Measurements from ENCODE around the gene KIR2DL1.
"Not testable (repeated sequence)": the region's sequence is repeated elsewhere in the genome, so short reads cannot be mapped to it uniquely, and the experiment has no call there.

KIR2DL1 gene

DNA sequence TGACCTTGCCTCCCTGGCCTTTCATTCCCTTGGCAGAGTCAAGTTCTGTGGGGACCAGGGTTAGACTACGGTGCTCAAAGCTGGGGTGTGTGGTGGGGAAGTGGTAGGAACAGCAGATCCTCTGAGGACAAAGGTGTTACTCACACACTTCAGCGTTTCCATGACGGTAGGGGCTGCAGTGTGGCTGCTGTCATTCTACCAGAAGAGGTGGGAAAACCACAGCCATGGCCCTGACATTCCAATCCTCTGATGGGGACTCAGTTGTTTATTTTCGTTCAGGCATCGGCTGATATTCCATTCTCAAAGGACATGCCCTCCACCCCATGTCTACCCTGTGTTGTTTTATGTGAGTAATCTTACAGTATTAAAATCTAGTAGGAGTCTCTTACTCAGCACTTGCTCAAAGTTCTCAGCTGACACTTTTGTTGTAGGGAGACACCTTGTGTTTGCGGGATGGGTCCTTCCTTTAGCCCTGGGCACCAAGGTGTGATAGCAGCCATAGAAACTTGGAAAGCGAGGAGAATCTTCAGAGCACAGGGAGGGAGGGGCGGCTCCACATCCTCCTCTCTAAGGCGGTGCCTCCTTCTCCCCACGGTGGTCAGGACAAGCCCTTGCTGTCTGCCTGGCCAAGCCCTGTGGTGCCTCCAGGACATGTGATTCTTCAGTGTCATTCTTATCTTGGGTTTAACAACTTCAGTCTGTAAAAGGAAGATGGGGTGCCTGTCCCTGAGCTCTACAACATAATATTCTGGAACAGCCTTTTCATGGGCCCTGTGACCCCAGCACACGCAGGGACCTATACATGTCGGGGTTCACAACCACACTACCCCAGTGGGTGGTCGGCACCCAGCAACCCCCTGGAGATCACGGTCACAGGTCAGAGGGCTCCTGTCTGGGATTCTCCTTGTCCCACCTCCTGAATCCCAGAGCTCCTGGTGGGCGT is 1.7 kb downstream of the KIR2DL1 start:
- peak in 1 of 2 donors; percentile 4 for DNase-seq (ENCODE audit: low read depth in 2 of 2)

DNA sequence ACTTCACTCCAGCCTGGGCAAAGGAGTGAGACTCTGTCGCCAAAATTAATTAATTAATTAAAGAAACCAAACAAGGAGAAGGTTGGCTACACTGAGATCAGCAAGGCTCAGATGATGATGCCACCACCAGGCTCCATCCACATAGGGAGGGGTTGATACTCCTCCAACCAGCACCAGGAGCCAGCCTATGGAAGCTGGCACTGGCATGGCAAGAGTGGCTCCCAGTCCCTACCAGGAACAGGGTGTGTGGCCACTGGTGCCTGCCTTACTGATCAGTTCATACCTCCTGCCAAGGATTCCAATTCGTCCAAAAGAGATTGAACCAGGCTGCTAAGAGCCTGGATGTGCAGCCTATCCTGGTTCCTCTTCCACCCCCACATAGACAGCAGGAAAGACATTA is 3.1 kb downstream of the KIR2DL1 start:
- DNase-seq (ENCODE audit: low read depth in 2 of 2) = not testable (repeated sequence)

DNA sequence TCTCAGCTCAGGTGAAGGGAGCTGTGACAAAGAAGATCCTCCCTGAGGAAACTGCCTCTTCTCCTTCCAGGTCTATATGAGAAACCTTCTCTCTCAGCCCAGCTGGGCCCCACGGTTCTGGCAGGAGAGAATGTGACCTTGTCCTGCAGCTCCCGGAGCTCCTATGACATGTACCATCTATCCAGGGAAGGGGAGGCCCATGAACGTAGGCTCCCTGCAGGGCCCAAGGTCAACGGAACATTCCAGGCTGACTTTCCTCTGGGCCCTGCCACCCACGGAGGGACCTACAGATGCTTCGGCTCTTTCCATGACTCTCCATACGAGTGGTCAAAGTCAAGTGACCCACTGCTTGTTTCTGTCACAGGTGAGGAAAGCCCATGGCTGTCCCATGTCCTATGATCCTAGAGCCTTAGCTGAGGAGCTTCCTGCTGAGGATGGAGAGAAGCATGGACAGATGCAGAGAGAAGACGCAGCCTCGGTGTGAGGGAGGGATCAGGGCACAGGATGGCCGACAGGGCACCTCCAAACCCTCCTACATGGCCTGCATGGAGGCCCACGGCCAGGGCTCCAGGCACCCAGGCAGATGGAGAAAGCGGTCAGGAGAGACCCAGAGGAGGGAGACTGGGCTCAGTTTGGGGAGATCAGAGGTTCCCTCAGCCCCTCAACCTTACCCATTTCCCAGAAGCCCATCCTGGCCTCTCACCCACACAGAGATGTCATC is 5.7 kb downstream of the KIR2DL1 start:
- DNase-seq (ENCODE audit: low read depth in 2 of 2) = not testable (repeated sequence)

DNA sequence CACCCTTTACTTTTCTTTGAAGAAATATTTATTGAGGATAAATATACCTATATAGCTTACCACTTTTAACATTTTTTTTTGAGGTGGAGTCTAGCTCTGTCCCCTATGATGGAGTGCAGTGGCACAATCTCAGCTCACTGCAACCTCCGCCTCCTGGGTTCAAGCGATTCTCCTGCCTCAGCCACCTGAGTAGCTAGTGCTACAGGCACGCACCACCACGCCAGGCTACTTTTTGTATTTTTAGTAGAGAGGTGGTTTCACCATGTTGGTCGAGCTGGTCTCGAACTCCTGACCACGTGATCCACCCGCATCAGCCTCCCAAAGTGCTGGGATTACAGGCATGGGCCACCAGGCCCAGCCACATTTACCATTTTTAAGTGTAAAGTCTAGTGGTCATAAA is 6.2 kb downstream of the KIR2DL1 start:
- DNase-seq (ENCODE audit: low read depth in 2 of 2) = not testable (repeated sequence)

- not testable (repeated sequence) for DNase-seq (ENCODE audit: low read depth in 2 of 2)
These were observed 8.3 kb downstream of the KIR2DL1 start for GRCh38 chr19:54777851-54778250.

DNA sequence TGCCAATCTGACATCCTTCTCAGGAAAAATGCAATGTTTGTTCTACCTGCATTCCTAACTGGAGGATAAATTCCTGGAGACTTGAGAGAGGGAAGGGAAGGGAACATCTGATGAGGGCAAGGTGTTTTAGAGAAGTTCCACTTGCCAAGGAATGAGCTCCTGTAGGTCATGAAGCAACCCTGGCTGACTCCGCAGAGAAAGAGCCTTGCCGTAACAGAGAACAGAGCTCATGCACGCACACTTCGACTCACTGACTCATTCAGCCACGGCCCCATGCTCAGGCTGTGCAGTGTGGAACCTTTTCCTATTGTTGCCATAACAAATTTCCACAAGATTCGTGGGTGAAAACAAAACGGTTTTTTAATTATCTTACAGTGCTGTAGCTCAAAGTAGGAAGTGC is 9.3 kb downstream of the KIR2DL1 start:
- not testable (repeated sequence) for DNase-seq (ENCODE audit: low read depth in 2 of 2)

DNA sequence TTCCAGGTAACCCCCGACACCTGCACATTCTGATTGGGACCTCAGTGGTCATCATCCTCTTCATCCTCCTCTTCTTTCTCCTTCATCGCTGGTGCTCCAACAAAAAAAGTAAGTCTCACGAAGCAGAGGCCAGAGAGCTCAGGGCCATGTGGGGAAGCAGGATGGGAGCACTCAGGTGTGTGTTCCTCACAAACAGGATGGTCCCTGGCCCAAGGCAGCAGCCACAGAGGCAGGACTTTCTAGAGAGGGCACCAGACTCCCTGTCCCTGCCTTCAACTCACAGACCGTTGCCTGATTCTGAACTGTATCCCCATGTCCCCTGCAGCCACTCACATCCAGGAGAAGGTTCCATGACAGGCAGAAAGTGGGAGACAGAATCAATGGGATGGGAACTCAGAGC is 13.3 kb downstream of the KIR2DL1 start:
- DNase-seq (ENCODE audit: low read depth in 2 of 2) = not testable (repeated sequence)

- not testable (repeated sequence) for DNase-seq (ENCODE audit: low read depth in 2 of 2)
These were observed 16.6 kb downstream of the KIR2DL1 start for GRCh38 chr19:54786091-54786723.

DNA sequence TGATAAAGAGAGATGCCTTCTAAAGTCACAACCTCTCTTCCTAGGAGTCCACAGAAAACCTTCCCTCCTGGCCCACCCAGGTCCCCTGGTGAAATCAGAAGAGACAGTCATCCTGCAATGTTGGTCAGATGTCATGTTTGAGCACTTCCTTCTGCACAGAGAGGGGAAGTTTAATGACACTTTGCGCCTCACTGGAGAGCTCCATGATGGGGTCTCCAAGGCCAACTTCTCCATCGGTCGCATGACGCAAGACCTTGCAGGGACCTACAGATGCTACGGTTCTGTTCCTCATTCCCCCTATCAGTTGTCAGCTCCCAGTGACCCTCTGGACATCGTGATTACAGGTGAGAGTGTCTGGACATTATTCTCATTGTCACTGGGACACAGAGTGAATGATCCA is 18.6 kb downstream of the KIR2DL1 start:
- not testable (repeated sequence) for DNase-seq (ENCODE audit: low read depth in 2 of 2)

DNA sequence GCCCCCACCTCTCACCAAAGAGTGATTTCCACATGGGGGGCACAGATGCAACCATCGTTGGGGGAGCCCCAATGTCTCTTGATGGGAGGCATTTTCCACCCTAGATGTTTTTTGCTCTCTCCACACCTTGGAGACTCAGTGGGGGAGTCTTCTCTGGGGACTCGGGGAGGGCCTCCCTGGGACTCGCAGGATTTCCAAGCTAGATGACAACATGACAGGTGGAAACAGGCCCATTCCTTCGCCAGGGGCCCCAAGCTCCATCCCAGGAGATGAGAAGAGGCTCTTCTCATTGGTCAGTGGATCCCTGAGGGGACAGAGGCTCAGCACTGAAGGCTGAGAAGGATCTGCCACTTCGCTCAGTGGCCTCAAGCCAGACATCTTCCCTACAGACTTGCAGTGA is 21.1 kb downstream of the KIR2DL1 start:
- no peak for DNase-seq (ENCODE audit: low read depth in 2 of 2)

DNA sequence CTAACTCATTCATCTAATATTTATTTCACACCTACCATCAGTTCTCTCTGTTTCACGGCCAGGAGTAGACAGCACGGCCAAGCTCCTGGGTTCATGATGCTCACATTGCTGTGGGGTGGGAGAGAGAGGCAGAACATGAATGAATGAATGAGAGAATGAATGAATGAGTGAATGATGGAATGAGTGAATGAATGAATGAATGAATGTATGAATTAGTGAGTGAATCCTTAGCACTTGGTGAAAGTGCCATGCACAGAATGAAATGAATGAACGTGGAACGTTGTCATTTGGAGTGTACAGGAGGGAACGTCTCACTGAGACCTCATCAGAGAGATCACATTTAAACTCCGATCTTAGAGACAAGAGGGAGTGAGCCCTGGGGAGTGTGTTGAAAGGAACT is 21.9 kb downstream of the KIR2DL1 start:
- DNase-seq (ENCODE audit: low read depth in 2 of 2) = no peak

GRCh38 chr19:54792814-54793213 is 23.2 kb downstream of the KIR2DL1 start:
- no peak for DNase-seq (ENCODE audit: low read depth in 2 of 2)

DNA sequence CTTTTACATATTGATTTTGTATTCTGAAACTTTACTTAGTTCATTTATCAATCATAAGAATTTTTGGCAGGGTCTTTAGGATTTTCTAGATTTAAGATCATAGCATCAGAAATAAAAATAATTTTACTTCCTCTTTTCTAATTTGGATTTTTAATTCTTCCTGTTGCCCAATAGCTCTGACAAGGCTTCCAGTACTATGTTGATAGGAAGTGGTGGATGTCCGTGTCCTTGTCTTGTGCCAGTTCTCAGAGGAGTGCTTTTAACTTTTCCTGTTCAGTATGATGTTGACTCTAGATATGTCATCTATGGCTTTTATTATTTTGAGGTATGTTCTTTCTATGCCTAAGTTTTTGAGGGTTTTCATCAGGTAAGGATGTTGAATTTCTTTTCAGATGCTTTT is 26.2 kb downstream of the KIR2DL1 start:
- DNase-seq (ENCODE audit: low read depth in 2 of 2) = no peak

- DNase-seq (ENCODE audit: low read depth in 2 of 2) = peak; percentile 7 to 23
These were observed 33.8 kb downstream of the KIR2DL1 start, which contains the start of gene KIR2DL4 for GRCh38 chr19:54803410-54803809. KIR2DL4 (plus strand) TSS chr19:54803610; CDS start chr19:54803652, 42 bp downstream.

DNA sequence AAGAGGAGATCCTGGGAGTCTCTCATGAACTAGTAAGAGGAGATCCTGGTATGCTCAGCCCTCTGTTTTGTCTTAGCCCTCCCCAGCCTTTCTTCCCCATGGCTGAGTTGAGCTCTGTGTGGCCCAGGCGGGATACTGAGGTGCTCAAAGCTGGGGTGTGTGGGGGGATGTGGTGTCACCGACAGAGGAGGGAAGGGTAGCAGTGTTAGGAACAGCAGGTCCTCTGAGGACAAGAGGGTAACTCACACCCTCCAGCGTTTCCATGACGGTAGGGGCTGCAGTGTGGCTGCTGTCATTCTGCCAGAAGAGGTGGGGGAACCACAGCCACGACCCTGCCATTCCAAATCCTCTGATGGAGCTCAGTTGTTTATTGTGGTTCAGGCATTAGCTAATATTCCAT is 34.5 kb downstream of the KIR2DL1 start:
- DNase-seq (ENCODE audit: low read depth in 2 of 2) = no peak

GRCh38 chr19:54804571-54804970 is 35.0 kb downstream of the KIR2DL1 start:
- no peak for DNase-seq (ENCODE audit: low read depth in 2 of 2)

DNA sequence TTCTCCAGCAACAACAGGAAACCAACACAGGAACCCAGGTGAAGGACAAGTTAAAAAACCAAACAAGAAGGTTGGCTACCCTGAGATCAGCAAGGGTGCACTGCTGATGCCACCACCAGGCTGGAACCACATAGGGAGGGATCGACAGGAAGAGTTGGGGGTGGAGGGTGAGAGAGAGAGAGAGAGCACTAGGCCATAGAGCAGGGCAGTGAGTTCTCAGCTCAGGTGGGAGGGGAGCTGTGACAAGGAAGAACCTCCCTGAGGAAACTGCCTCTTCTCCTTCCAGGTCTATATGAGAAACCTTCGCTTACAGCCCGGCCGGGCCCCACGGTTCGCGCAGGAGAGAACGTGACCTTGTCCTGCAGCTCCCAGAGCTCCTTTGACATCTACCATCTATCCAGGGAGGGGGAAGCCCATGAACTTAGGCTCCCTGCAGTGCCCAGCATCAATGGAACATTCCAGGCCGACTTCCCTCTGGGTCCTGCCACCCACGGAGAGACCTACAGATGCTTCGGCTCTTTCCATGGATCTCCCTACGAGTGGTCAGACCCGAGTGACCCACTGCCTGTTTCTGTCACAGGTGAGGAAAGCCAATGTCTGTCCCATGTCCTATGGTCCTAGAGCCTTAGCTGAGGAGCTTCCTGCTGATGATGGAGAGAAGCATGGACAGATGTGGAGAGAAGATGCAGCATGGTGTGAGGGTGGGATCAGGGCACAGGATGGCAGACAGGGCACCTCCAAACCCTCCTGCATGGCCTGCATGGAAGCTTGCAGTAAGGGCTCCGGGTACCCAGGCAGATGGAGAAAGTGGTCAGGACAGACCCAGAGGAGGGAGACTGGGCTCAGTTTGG is 36.3 kb downstream of the KIR2DL1 start:
- no peak for DNase-seq (ENCODE audit: low read depth in 2 of 2)

DNA sequence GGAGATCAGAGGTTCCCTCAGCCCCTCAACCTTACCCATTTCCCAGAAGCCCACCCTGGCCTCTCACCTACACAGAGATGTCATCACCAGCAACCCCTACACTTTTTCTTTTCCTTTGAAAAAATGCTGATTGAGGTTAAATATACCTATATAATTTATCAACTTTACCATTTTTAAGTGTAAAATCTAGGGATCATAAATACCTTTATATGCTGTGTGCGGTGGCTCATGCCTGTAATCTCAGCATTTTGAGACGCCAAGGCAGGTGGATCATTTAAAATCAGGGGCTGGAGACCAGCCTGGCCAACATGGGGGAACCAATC is 36.9 kb downstream of the KIR2DL1 start:
- no peak for DNase-seq (ENCODE audit: low read depth in 2 of 2)

DNA sequence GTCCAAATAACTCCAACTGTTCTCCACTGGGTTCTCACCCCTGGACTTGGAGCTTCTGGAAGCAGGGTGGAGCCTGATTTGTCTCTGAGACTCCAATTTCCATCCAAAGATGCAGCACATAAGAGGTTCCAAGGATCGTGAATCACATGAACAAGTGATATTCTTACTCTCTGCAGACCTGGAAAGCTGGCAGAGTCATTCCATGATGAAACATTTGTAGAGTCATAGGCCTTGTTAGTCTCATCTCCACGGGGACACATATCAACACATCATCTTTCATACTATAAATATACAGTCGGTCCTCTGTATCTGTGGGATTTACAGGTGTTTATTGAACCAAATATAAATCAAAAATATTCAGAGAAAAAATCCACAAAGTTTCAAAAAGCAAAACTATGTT is 45.0 kb downstream of the KIR2DL1 start:
- not testable (repeated sequence) for DNase-seq (ENCODE audit: low read depth in 2 of 2)

DNA sequence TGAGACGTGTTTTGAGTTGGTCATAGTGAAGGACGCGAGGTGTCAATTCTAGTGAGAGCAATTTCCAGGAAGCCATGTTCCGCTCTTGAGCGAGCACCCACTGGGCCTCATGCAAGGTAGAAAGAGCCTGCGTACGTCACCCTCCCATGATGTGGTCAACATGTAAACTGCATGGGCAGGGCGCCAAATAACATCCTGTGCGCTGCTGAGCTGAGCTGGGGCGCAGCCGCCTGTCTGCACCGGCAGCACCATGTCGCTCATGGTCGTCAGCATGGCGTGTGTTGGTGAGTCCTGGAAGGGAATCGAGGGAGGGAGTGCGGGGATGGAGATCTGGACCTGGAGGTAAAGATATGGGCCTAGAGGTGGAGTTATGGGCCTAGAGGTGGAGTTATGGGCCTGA is 46.7 kb downstream of the KIR2DL1 start, which contains the start of gene KIR3DL1:
TSS of gene KIR3DL1 (plus strand) at position 218 of the 400 bp plus-strand sequence.
- DNase-seq (ENCODE audit: low read depth in 2 of 2) = not testable (repeated sequence)
